SK-N-SH (cell line): Measurements from ENCODE around the gene ZBTB46. TPM values are rescaled to one million over a fixed set of nuclear protein-coding genes. Genes with fewer than 3 reads are reported as not detected.
"Not testable (repeated sequence)": the region's sequence is repeated elsewhere in the genome, so short reads cannot be mapped to it uniquely, and the experiment has no call there.

Experiments used
- CTCF ChIA-PET: fragments of 300-600, 350-600 bp; formaldehyde crosslinking; extraction: SDS; loops from one replicate; lab custom pipeline; 2021; lab: Yijun Ruan, JAX
- POLR2A ChIA-PET: fragments of 350-600 bp; sonication (Branson Sonifier 250); formaldehyde crosslinking; extraction: SDS; loops from one replicate; lab custom pipeline; 2020; ENCODE audit warnings: antibody characterized with exemption, inconsistent platforms; lab: Yijun Ruan, JAX
- DNase-seq: peaks from one replicate; pipeline ENCODE4 v3.0.0; 2012
- H2AFZ ChIP-seq: fragments of 200-600 bp; sonication (generic); 2 replicates; pipeline ENCODE4 v1.8.1; 2016; ENCODE audit warnings: antibody characterized with exemption, mild to moderate bottlenecking, low read depth
- H3F3A ChIP-seq: fragments of 200-600 bp; sonication (generic); replicated peaks from 2 replicates; pipeline ENCODE3; 2016; ENCODE audit warnings: antibody characterized with exemption, mild to moderate bottlenecking; ENCODE audit not compliant: insufficient read depth
- H3K27ac ChIP-seq, 2 experiments: fragments of 200-500 bp in 1 of 2; fragments of 200-600 bp in 1 of 2; sonication (Bioruptor generic) in 1 of 2; sonication (generic), shearing (Covaris generic) in 1 of 2; 2 replicates each; pipeline versions ENCODE4 v1.5.1 to v1.6.1; 2014 to 2016; ENCODE audit warnings: low read depth in 2 of 2, inconsistent platforms in 1 of 2, low read length in 1 of 2, mild to moderate bottlenecking in 1 of 2, mixed read lengths in 1 of 2
- H3K27me3 ChIP-seq: fragments of 200-600 bp; sonication (generic), shearing (Covaris generic); 2 replicates; pipeline ENCODE4 v1.6.1; 2016; ENCODE audit warnings: mixed run types; ENCODE audit not compliant: insufficient read depth
- H3K36me3 ChIP-seq, 2 experiments: fragments of 200-500 bp in 1 of 2; fragments of 200-600 bp in 1 of 2; sonication (Bioruptor generic) in 1 of 2; sonication (generic) in 1 of 2; replicated peaks in 1 of 2; 2 replicates each; pipeline versions ENCODE3 to v1.5.1; 2014 to 2016; ENCODE audit warnings: low read length in 1 of 2, mild to moderate bottlenecking in 1 of 2; ENCODE audit not compliant: insufficient read depth in 2 of 2, control insufficient read depth in 1 of 2
- H3K4me1 ChIP-seq, 2 experiments: fragments of 200-500 bp in 1 of 2; fragments of 200-600 bp in 1 of 2; sonication (Bioruptor generic) in 1 of 2; sonication (generic), shearing (Covaris generic) in 1 of 2; 2 replicates each; pipeline versions ENCODE4 v1.5.1 to v1.6.1; 2014 to 2016; ENCODE audit warnings: low read depth in 1 of 2, low read length in 1 of 2, mixed run types in 1 of 2; ENCODE audit not compliant: insufficient read depth in 2 of 2, control insufficient read depth in 1 of 2
- H3K4me2 ChIP-seq: fragments of 200-600 bp; sonication (generic), shearing (Covaris generic); 2 replicates; pipeline ENCODE4 v1.6.1; 2017; ENCODE audit warnings: mixed run types
- H3K4me3 ChIP-seq, 2 experiments: fragments of 200-500 bp in 1 of 2; fragments of 200-600 bp in 1 of 2; sonication (Bioruptor generic) in 1 of 2; sonication (generic), shearing (Covaris generic) in 1 of 2; 2 replicates each; pipeline versions ENCODE4 v1.5.1 to v1.8.1; 2014 to 2016; ENCODE audit warnings: low read depth in 2 of 2, inconsistent platforms in 1 of 2, low read length in 1 of 2, mild to moderate bottlenecking in 1 of 2, mixed read lengths in 1 of 2, moderate library complexity in 1 of 2
- H3K79me2 ChIP-seq: fragments of 200-600 bp; sonication (generic); 2 replicates; pipeline ENCODE4 v1.8.1; 2017; ENCODE audit warnings: mild to moderate bottlenecking; ENCODE audit not compliant: insufficient read depth
- H3K9ac ChIP-seq: fragments of 200-600 bp; sonication (generic); 2 replicates; pipeline ENCODE4 v1.6.1; 2017; ENCODE audit warnings: mixed run types
- H3K9me2 ChIP-seq: fragments of 200-600 bp; sonication (generic); 2 replicates; pipeline ENCODE4 v1.6.1; 2017; ENCODE audit warnings: mixed run types
- H3K9me3 ChIP-seq: fragments of 200-600 bp; sonication (generic); 2 replicates; pipeline ENCODE4 v1.6.1; 2017; ENCODE audit warnings: mixed run types, mild to moderate bottlenecking, moderate library complexity
- H4K20me1 ChIP-seq: fragments of 200-600 bp; sonication (generic); 2 replicates; pipeline ENCODE4 v1.6.1; 2017; ENCODE audit warnings: mild to moderate bottlenecking, mixed run types; ENCODE audit not compliant: insufficient read depth
- FOSL2 ChIP-seq: IDR thresholded peaks from 2 replicates; pipeline ENCODE4 v1.4.0; 2012; ENCODE audit warnings: low read depth, mild to moderate bottlenecking, moderate library complexity, borderline replicate concordance
- FOXJ3 ChIP-seq: sonication (generic); formaldehyde crosslinking; IDR thresholded peaks from 2 replicates; pipeline ENCODE4 v1.5.1; 2020; ENCODE audit warnings: mild to moderate bottlenecking, missing genetic modification reagents
- GATA2 ChIP-seq: sonication (generic); formaldehyde crosslinking; IDR thresholded peaks from 2 replicates; pipeline ENCODE4 v1.5.0; 2020; ENCODE audit warnings: mild to moderate bottlenecking, missing genetic modification reagents
- MEF2A ChIP-seq: IDR thresholded peaks from 2 replicates; pipeline ENCODE4 v1.4.0; 2012; ENCODE audit warnings: low read depth, borderline replicate concordance
- RAD21 ChIP-seq: IDR thresholded peaks from 2 replicates; pipeline ENCODE4 v1.6.1; 2012; ENCODE audit warnings: mild to moderate bottlenecking, low read length
- TEAD4 ChIP-seq: IDR thresholded peaks from 2 replicates; pipeline ENCODE4 v1.4.0; 2012; ENCODE audit warnings: mild to moderate bottlenecking, borderline replicate concordance; ENCODE audit not compliant: insufficient read depth
- WGBS: methylation state at CpG from one replicate; pipeline ENCODE4 v1.1.6; 2017; ENCODE audit warnings: low lambda C conversion rate; 5-methylcytosine and 5-hydroxymethylcytosine counted together
- polyA plus RNA-seq, 3 experiments: library from polyadenylated mRNA; depleted of rRNA; stranded (reverse); fragments of >200 nt; gene quantifications; 2 replicates each; pipeline ENCODE4 v1.2.3, GENCODE V29; 2012
- TF ChIP-seq, protein P1 (sequence below): IDR thresholded peaks from 2 replicates; pipeline ENCODE4 v1.4.0; 2012; ENCODE audit warnings: low read depth, borderline replicate concordance
- TF ChIP-seq, protein P2 (sequence below): fragments of 150-350 bp; IDR thresholded peaks from 2 replicates; pipeline ENCODE4 v1.6.1; 2017; ENCODE audit warnings: antibody characterized with exemption, low read length, low read depth, borderline replicate concordance
- TF ChIP-seq, protein P3 (sequence below): IDR thresholded peaks from 2 replicates; pipeline ENCODE4 v1.6.1; 2012; ENCODE audit warnings: mild to moderate bottlenecking, low read depth, low read length, moderate library complexity
- TF ChIP-seq, protein P4 (sequence below): IDR thresholded peaks from 2 replicates; pipeline ENCODE4 v1.4.0; 2012; ENCODE audit warnings: low read depth

Gene ZBTB46
- polyA plus RNA-seq, 1 of the 3 experiments (the other 2 are of a cell fraction): 0.15 TPM

DNA sequence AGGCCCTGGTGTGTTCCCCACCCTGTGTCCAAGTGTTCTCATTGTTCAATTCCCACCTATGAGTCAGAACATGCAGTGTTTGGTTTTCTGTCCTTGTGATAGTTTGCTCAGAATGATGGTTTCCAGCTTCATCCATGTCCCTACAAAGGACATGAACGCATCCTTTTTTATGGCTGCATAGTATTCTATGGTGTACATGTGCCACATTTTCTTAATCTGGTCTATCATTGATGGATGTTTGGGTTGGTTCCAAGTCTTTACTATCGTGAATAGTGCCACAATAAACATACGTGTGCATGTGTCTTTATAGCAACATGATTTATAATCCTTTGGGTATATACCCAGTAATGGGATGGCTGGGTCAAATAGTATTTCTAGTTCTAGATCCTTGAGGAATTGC lies 33.9 kb downstream of the ZBTB46 start:
- H3K4me1 ChIP-seq, H3K79me2 ChIP-seq, H3K4me2 ChIP-seq, DNase-seq, POLR2A ChIA-PET, H3K27me3 ChIP-seq, H2AFZ ChIP-seq, H3K9me3 ChIP-seq, H3F3A ChIP-seq, H4K20me1 ChIP-seq, H3K9me2 ChIP-seq, H3K4me3 ChIP-seq, H3K9ac ChIP-seq, H3K27ac ChIP-seq, H3K36me3 ChIP-seq: not testable (repeated sequence)
- 71% methylated on average over 3 of the region's 3 CpGs for WGBS
- CTCF ChIA-PET: interaction anchor here (1.5 kb wide), 1 partner anchor 259 kb away, joined by 3 read pairs; no protein-coding TSS in a partner anchor

DNA sequence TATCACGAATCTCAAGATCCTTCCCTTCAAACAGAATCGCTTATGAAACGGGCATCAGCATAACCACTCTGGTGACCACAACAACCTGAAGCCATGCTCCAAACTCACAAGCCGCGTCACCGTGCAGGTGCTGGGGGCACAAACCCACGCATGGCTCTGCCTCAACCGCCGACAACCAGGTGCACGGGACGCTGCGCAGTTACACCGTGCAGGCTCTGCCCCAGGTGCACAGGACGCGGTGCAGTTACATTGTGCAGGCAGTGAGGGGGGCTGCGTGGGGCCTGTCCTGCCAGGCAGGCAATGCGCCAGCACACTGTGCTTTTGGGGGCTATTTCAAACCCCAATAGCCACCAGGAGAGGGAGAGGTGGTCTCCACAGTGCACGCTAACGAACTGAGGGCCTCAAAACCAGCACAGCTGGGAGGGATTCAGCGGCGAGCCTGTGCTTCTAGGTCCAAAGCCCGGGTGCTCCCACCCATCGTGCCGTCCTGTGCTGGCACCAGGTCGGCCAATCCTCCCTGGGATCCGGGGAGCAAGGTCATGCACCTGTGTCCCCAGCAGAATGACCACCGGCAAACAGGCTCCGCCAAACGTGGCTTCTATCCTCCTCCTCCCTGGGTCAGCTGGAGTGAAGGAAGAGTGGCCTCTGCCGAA lies 35.8 kb downstream of the ZBTB46 start:
- DNase-seq: no peak
- H3F3A ChIP-seq: no peaks in the 10 kb centered on the region
- no peak overlapping the region for H3K27ac ChIP-seq
- no peaks in the 10 kb centered on the region for H3K79me2 ChIP-seq
- H3K27me3 ChIP-seq: no peaks in the 10 kb centered on the region
- H3K9me3 ChIP-seq: no peaks in the 10 kb centered on the region
- no peak overlapping the region for H3K4me2 ChIP-seq
- 63% methylated on average over 8 of the region's 30 CpGs for WGBS
- H3K4me3 ChIP-seq: no peak overlapping the region
- H4K20me1 ChIP-seq: no peaks in the 10 kb centered on the region
- TF ChIP-seq FOSL2 (no peak), MEF2A (no peak), RAD21 (no peak), GATA2 (CRISPR knock-in tag) (no peak), FOXJ3 (CRISPR knock-in tag) (no peak), TEAD4 (no peak)
- TF ChIP-seq, protein P1, sequence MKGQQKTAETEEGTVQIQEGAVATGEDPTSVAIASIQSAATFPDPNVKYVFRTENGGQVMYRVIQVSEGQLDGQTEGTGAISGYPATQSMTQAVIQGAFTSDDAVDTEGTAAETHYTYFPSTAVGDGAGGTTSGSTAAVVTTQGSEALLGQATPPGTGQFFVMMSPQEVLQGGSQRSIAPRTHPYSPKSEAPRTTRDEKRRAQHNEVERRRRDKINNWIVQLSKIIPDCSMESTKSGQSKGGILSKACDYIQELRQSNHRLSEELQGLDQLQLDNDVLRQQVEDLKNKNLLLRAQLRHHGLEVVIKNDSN: no peak
- TF ChIP-seq, protein P2, sequence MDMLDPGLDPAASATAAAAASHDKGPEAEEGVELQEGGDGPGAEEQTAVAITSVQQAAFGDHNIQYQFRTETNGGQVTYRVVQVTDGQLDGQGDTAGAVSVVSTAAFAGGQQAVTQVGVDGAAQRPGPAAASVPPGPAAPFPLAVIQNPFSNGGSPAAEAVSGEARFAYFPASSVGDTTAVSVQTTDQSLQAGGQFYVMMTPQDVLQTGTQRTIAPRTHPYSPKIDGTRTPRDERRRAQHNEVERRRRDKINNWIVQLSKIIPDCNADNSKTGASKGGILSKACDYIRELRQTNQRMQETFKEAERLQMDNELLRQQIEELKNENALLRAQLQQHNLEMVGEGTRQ: no peak
- TF ChIP-seq, protein P3, sequence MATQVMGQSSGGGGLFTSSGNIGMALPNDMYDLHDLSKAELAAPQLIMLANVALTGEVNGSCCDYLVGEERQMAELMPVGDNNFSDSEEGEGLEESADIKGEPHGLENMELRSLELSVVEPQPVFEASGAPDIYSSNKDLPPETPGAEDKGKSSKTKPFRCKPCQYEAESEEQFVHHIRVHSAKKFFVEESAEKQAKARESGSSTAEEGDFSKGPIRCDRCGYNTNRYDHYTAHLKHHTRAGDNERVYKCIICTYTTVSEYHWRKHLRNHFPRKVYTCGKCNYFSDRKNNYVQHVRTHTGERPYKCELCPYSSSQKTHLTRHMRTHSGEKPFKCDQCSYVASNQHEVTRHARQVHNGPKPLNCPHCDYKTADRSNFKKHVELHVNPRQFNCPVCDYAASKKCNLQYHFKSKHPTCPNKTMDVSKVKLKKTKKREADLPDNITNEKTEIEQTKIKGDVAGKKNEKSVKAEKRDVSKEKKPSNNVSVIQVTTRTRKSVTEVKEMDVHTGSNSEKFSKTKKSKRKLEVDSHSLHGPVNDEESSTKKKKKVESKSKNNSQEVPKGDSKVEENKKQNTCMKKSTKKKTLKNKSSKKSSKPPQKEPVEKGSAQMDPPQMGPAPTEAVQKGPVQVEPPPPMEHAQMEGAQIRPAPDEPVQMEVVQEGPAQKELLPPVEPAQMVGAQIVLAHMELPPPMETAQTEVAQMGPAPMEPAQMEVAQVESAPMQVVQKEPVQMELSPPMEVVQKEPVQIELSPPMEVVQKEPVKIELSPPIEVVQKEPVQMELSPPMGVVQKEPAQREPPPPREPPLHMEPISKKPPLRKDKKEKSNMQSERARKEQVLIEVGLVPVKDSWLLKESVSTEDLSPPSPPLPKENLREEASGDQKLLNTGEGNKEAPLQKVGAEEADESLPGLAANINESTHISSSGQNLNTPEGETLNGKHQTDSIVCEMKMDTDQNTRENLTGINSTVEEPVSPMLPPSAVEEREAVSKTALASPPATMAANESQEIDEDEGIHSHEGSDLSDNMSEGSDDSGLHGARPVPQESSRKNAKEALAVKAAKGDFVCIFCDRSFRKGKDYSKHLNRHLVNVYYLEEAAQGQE: no peak
- TF ChIP-seq, protein P4, sequence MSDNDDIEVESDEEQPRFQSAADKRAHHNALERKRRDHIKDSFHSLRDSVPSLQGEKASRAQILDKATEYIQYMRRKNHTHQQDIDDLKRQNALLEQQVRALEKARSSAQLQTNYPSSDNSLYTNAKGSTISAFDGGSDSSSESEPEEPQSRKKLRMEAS: no peak
- CTCF ChIA-PET: interaction anchor here (1.1 to 1.4 kb wide), 5 partner anchors 8 to 20 kb away, joined by 3 to 13 read pairs (median 4); no protein-coding TSS in a partner anchor
- H2AFZ ChIP-seq: no peak overlapping the region
- H3K4me1 ChIP-seq: no peaks in the 10 kb centered on the region
- H3K9ac ChIP-seq: no peak overlapping the region
- POLR2A ChIA-PET: no interaction called here
- no peaks in the 10 kb centered on the region for H3K9me2 ChIP-seq
- no peaks in the 10 kb centered on the region for H3K36me3 ChIP-seq
